Ramos (cell line): Measurements from ENCODE around the gene RBFOX2.
"Not testable (repeated sequence)": the region's sequence is repeated elsewhere in the genome, so short reads cannot be mapped to it uniquely, and the experiment has no call there.

Experiments used
- in situ Hi-C: fragments of 300-500 bp; cut with MboI; formaldehyde crosslinking; loops from one replicate; pipeline ENCODE4 v1.14.3; 2022; ENCODE audit warnings: low sequenced_read_pairs; ENCODE audit not compliant: unreplicated experiment

RBFOX2 gene

GRCh38 chr22:35842954-35843353, 185.7 kb downstream of the RBFOX2 start:
- in situ Hi-C loops = no loop called here

- in situ Hi-C loops = no loop called here
Measured at GRCh38 chr22:35842519-35842913, 186.1 kb downstream of the RBFOX2 start.

GRCh38 chr22:35841907-35842518, 186.6 kb downstream of the RBFOX2 start:
- in situ Hi-C loops = no loop called here

GRCh38 chr22:35840302-35840739, 188.3 kb downstream of the RBFOX2 start:
- in situ Hi-C loops = no loop called here

GRCh38 chr22:35839841-35840301, 188.8 kb downstream of the RBFOX2 start:
- in situ Hi-C loops = no loop called here

GRCh38 chr22:35838855-35839576, 189.6 kb downstream of the RBFOX2 start:
- in situ Hi-C loops = no loop called here

GRCh38 chr22:35837101-35837727, 191.4 kb downstream of the RBFOX2 start:
- in situ Hi-C loops = no loop called here

- in situ Hi-C loops = no loop called here
Measured at GRCh38 chr22:35835998-35836691, 192.5 kb downstream of the RBFOX2 start.

- in situ Hi-C loops = no loop called here
Measured at GRCh38 chr22:35835267-35835997, 193.2 kb downstream of the RBFOX2 start.

- in situ Hi-C loops = no loop called here
Measured at GRCh38 chr22:35834061-35834460, 194.6 kb downstream of the RBFOX2 start.

- in situ Hi-C loops = no loop called here
Measured at GRCh38 chr22:35830305-35830704, 198.3 kb downstream of the RBFOX2 start.

- in situ Hi-C loops = no loop called here
Measured at GRCh38 chr22:35824256-35824655, 204.4 kb downstream of the RBFOX2 start.

- in situ Hi-C loops = no loop called here
Measured at GRCh38 chr22:35821654-35822053, 207.0 kb downstream of the RBFOX2 start.

GRCh38 chr22:35819421-35819820, 209.2 kb downstream of the RBFOX2 start:
- in situ Hi-C loops = no loop called here

GRCh38 chr22:35818897-35819296, 209.7 kb downstream of the RBFOX2 start:
- in situ Hi-C loops = no loop called here

- in situ Hi-C loops = no loop called here
Measured at GRCh38 chr22:35812600-35812999, 216.0 kb downstream of the RBFOX2 start.

- in situ Hi-C loops = no loop called here
Measured at GRCh38 chr22:35811670-35812069, 217.0 kb downstream of the RBFOX2 start.

GRCh38 chr22:35809816-35810215, 218.8 kb downstream of the RBFOX2 start:
- in situ Hi-C loops = no loop called here

GRCh38 chr22:35808377-35808776, 220.2 kb downstream of the RBFOX2 start:
- in situ Hi-C loops = no loop called here

- in situ Hi-C loops = not testable (repeated sequence)
Measured at GRCh38 chr22:35806668-35807067, 222.0 kb downstream of the RBFOX2 start.
